HG02885 (cell line): ENCODE measurements around the gene NECTIN3.

Source experiments
- ATAC-seq: cut with Tn5 transposase; IDR thresholded peaks from one replicate; pipeline ENCODE4 v1.9.1; 2021; ENCODE audit warnings: mild to moderate bottlenecking; ENCODE audit not compliant: unreplicated experiment, poor library complexity

Gene NECTIN3

DNA sequence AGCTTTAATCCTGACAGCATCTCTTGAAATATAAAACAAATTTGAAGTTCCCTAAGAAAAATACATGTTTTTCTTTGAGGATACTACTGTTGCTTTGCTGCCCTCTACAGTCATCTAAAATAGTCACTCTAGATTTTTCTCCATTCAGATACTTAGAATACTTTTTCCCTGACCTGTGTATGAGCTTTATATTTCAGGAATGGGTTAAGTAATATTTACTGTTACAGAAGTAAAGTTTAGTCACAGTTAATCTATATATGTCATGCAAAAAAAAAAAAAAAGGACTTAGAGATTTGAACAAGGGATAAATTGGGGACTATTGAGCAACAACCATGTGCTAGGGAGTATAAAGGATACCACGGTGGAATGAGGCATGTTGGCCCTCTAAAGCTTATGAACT is 8.8 kb downstream of the NECTIN3 start:
- ATAC-seq, result no peak

DNA sequence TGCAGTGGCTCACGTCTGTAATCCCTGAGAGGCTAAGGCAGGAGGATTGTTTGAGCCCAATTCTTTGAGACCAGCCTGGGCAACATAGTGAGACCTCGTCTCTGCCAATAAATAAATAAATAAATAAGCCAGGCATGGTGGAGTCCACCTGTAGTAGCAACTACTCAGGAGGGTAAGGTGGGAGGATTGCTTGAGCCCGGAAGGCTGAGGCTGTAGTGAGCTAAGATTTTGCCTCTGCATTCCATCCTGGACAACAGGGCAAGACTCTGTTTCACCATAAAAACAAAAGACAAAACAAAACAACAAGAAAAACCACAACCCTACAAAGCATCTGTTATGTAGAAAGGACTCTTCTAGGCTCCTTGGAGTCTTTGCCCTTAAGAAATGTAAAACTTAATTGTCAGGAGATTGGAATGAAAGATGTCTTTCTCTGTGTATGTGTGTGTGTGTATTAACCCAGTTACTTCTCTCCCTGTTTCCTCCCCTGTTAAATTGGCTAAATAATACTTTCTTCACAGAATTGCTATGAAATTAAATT is 9.5 kb downstream of the NECTIN3 start:
- no peak for ATAC-seq

DNA sequence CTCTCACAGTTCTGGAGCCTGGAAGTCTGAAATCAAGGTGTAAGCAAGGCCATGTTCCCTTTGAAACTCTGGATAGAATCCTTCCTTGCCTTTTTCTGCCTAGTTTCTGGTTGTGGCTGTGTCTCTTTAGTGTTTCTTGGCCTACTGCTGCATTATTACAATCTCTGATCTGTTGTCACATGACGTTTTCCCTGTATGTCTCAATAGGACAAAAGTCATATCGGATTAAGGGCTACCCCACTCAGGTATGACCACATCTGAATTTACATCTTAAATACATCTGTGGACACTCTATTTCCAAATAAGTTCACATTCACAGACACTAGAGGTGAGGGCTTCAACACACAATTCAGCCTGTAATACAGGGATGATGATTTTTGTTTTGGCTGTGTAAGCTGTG is 13.3 kb downstream of the NECTIN3 start:
- no peak for ATAC-seq

DNA sequence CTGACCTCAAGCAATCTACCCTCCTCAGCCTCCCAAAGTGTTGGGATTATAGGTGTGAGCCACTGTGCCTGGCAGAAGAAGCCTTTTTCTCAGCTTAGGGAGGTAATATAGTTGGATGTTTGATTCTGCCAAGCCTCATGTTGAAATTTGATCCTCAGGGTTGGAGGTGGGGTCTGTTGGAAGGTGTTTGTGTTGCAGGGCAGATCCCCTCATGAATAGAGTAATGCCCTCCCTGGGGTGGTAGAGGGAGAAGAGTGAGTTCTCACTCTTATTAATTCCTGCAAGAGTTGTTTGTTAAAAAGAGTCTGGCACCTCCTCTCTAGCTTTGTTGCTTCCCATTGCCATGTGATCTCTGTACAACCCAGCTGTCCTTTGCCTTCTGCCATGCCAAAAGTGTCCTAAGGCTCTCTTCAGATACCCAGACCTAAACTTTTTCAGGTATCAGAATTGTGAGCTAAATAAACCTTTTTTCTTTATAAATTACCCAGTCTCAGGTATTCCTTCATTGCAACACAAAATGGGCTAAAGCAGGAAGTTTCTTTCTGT is 16.4 kb downstream of the NECTIN3 start:
- ATAC-seq, result no peak

DNA sequence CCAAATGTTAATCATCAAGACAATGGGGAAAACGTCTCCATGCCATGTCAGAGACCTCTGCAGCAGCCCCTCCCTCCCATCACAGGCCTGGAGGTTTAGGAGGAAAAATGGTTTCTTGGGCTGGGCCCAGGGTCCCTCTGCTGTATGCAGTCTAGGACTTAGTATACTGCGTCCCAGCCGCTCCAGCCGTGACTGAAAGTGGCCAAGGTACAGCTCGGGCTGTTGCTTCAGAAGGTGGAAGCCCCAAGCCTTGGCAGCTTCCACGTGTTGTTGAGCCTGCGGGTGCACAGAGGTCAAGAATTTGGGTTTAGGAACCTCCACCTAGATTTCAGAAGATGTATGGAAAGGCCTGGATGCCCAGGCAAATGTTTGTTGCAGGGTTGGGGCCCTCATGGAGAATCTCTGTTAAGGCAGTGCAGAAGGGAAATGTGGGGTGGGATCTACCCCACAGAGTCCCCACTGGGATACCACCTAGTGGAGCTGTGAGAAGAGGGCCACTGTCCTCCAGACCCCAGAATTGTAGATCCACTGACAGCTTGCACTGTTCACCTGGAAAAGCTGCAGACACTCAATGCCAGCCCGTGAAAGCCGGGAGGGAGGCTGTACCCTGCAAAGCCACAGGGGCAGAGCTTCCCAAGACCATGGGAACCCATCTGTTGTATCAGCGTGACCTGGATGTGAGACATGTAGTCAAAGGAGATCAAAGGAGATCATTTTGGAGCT is 25.0 kb downstream of the NECTIN3 start:
- ATAC-seq, result no peak

DNA sequence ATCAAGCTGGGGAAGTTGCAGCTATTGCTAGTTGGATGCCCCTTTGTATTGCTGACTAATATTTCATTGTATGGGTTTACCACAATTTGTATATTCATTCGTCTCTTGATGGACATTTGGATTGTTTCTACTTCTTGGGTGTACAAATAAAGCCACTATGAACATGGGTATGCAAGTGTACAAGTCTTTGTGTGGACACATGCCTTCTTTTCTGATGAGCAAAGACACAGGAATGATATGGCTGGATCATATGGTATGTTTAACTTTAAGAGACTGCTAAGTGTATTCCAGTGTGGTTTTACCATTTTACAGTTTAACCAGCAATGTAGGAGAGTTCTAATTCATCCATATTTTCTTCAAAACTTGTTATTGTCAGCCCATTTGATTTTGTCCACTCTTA is 32.2 kb downstream of the NECTIN3 start:
- ATAC-seq, result no peak

DNA sequence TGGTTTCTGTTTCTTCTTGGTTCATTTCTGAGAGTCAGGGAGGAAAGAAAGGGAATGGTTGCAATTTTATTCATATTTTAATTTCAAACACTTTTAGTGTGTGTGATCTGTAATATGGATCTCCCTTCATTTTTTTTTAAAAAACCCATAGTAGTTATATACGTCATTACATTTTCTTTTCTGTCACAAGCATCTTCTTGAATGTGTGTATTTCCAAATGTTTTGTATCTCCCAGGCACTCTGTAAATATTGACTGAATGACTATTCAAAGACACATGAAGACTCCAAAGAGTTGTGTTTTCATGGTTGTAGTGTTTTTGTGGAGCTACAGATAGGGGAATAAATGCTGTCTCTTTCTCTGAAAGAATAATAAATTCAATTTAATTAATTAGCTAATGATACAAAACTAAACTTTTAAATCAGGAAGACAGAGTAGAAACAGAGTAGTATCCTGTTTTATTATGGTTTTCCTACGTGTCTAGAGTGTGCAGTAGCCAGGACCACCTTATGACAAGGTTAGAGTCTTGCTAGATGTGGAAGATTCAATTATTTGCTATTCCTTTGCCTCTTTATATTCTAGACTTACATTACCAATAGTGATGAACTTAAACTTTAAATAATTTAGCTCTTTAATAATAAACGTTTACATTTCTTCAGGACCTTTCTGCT is 35.5 kb downstream of the NECTIN3 start:
- no peak for ATAC-seq

DNA sequence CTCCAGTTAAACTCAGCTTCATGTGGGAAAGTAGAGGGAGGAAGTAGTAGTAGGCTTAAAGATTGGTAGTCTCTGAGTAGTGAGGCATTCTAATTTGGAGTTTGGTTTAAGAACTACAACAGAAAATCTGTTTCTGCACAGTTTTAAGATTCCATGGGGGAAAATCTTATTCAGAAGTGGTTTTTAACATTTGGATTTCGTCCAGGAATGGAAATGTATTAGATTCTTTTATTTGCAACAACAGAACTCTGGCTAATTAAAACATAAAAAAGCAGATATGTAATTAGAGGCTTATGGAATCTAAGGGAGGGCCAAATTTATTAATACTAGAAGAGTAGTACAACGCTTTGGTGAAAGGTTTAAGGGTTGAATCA is 36.0 kb downstream of the NECTIN3 start:
- no peak for ATAC-seq

DNA sequence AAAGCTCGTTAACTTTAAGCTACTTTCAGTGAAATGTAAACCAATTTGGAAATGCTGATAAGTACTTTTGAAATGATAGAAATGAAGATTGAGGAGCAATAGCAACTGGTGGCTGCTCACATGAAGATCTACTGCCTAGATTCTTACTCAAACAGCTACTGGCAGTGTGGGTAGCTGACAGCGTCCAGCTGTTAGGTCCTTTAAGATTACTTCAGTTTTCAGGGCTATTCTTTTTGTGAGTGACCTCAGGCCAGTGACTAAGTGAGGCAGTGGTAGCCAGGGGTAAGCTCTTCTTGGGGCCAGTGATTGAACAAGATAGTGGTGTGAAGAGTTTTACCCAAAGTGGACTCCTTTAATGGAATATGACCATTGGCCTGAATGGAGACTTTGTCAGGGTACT is 41.3 kb downstream of the NECTIN3 start:
- ATAC-seq, result no peak

DNA sequence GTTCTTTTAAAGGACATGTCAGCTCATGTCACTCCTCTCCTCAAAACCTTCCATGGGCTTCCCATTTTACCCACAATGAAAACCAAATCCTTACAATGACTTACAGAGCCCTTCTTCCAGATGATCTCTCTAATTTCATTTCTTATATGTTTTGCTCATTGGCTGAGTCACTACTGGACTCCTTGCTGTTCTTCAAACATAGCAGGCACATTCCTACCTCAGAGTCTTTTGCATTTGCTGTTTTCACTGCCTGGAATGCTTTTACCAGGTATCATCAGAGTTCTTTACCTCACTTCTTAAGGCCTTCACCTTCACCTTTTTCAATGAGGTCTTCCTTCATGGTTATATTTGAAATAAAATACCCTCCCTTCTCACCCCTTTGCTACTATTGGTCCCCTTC is 57.3 kb downstream of the NECTIN3 start:
- no peak for ATAC-seq

DNA sequence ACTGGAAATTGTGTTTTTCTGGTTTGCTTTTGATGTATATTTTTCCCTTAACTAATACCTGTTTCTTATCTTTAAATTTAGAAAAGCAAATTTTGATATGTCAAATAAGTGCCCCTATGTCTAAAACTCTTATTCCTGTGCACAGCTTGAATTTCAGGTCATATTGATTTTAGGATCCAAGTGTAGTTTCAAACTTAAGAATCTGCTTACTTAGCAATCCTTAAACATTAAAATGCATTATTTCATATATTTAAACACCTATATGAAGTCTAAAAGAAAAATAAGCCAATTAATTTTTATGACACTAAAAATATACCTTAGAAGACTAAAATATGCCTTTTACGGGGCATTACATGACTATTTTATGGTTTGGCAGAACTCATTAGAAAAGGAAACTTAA is 59.2 kb downstream of the NECTIN3 start:
- no peak for ATAC-seq

DNA sequence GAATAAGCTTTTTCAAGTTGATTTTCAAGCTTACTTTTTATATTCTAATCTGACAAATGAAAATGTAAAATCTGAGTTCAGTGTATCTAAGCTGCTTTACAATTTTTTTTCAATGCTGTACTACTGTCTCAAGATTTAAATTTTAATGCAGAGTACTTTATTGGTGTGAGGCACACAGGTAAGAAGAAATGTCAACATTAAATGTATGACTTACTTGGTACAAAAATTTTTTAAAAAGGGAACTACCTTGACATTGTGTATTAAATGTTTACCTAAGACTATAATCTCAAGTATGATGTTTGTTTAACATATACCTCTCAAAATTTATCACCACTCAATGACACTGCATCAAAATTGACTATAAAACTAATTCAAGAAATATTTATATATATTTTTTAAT is 62.7 kb downstream of the NECTIN3 start:
- no peak for ATAC-seq

DNA sequence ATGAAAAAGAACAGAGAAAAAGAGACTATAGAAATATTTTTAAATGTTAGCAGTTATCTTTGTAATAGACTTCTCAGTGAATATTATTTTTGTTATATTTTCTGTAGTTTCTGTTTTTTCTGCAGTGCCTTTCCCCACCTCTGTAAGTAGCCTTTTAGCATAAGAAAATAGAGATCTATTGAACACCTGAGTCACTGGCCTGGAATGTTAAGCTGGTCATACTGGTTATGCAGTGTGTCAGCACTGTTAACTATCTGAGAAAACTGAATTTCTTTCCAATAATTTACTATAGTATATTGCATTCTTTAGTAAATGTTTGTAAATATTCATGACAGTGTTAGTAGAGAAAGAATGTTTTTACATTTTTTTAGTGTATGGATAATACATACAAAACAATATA is 79.8 kb downstream of the NECTIN3 start:
- ATAC-seq, result no peak

DNA sequence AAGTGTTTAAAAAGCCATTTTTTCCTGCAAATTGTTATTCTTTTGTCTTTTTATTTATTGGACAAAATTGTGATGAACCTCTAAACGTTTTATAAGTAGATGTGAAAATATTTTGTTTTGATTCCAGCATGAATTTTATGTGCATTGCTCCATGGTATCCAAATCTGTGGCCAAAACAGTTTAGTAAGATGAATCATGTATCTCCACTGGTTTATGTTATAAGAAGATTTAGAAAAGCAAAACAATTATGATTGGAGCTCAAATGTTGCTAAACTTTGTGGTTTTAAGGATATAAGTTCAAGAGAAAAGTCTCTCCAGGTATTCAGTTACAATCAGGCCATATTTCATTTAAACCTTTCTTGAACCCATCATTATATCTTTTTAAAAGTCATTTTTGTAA is 80.9 kb downstream of the NECTIN3 start:
- no peak for ATAC-seq

DNA sequence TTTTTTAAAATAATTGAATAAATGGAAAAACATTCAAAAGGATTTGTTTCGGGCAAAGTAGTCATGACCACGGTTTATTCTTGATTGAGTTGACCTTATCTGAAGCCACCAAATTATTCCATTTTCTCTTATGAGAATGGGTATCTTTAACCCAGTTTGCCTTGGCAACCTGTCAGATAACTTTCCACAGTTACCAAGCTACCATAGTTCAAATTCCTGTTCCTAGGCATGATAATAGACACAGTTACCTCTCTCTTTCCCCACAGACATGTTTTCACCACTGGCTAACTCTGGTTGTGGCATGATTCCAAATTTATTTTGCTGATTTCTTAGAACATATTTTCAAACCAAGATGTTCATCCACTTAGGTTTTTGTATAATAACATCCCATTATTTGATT is 84.9 kb downstream of the NECTIN3 start:
- no peak for ATAC-seq

DNA sequence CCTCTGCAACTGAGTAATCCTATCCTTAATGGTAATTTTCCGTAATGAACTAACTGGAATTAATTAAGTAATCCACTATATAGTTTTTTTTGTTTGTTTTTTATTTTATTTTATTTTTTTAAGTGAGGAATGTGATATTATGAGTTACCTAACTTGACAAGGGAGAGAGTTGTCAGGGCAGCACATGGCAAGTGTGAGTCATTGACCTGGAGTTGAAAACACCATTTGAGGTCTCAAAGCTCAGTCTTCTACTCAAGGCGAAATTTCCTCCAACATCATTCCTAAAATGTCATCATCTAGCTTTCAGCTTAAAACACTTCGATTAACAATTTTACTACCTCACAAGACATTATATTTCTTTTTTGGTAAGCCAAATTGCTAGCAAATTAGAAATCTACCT is 87.8 kb downstream of the NECTIN3 start:
- ATAC-seq, result no peak

DNA sequence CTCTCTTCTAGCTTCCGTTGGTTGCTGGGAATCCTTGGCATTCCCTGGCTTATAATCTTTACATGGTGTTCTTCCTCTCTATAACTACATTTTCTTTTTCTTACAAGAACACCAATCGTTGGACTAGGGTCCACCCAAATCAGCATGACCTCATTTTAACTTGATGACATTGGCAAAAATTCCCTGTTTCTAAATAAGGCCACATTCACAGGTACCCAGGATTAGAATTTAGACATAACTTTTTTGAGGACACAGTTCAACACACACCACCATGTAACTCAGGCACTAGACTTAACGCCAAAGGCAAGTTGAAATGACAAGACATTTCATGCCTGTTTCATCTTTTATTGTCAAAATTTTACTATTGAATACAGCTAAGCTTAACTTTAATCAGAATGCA is 93.0 kb downstream of the NECTIN3 start:
- ATAC-seq, result no peak

DNA sequence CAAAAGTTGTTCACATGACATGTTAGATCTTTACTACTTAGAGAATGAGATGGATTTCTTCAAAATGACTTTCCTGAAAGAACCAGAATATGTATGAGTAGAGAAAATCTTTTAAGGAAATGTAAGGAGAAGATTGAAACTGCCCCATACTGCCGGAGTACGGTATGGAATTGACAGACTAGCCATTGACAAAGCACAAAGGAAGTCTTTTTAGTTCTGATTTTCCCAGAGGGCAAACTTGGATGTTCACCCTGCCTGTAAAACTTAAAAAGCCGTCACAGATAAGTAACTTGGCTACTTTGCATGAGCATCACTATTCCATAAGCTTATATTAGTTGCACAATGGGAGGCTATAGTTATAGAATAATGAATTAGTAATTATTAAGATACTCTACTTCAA is 93.8 kb downstream of the NECTIN3 start:
- ATAC-seq, result no peak

DNA sequence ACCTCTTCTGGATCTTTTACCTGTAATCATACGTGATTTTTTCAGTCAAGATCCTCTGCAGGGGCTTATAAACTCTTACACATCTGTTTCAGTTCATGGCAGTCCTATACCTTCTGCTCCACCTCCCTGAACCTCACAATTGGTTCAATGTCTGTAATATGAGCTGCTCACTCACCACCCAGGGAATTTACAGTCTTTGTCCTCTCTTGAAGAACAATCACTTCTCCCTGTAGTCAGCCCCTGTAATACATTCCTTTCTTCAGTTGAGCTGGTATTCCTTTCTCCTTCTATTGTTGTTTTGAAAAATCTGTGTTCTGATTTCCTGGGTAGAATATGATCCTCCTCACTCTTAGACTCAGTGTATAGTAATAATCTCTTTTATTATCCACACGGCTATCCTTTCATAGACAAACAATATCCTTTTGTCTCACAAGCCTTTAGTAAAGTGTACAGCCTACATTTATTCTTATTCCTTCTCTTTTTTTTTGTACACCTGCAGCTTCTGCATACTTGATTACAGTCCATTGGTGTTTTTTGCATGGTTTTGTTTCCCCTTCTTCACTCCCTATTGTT is 101.8 kb downstream of the NECTIN3 start:
- ATAC-seq, result no peak

DNA sequence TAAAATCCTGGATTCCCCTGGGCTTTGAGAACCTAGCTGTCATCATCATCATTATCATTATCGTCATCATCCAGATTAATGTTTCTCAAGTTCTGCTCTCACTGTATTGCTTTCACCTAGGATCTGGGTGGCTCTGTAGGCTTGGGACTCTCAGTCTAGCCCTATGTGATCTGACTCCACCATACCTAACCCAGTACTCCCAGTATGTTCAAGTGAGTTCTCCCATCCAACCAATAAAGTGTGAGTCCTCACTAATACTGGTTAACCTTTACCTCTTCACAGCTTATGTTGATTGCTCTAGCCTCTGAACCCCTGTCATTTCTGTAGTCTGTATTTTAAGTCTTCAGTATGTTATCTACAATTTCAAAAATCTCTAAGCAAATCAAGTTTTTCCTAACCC is 102.3 kb downstream of the NECTIN3 start:
- no peak for ATAC-seq

DNA sequence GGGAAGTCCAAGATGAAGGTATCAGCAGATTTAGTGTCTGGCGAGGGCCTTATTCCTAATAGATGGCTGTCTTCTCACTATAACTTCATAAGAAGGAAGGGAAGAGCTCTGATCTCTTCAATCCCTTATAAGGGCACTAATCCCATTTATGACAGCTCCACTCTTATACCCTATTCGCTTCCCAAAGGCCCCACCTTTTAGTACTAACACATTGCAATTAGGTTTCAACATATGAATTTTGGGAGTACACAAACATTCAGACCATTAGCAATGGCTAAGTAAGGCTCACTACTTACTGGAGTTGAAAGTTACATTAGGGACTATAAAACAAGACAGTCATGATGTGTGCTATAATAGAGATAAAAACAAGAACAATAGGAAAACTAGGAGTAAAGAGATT is 118.9 kb downstream of the NECTIN3 start:
- ATAC-seq, result no peak
